ENCODE measurements around the gene VCPKMT.

Gene VCPKMT

GRCh38 chr14:50116181-50116956 is at the start of gene VCPKMT:
TSS of gene VCPKMT (minus strand) at chr14:50116572. CDS start at chr14:50116552, 20 bp downstream.
- DNase-seq = peak; percentile 31 to 94 (median 82)

DNA sequence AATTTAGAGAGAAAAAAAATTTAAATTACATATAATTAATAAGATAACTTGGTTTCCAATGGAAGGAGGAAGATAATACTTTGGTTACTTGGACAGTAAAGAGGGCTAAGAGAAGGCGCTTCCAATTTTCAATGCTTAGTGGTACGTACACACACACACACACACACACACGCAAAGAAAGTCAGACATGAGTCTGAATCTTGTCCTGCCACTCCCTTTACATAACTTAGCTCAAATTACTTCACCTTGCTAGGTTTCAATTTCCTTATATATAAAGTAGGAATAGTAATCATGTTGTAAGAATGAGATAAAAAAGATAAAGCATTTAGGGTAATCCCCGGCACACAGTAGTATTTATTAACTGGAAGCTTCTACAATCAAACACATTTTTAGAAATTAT is 39.7 kb upstream of the VCPKMT start:
- no peak for DNase-seq

DNA sequence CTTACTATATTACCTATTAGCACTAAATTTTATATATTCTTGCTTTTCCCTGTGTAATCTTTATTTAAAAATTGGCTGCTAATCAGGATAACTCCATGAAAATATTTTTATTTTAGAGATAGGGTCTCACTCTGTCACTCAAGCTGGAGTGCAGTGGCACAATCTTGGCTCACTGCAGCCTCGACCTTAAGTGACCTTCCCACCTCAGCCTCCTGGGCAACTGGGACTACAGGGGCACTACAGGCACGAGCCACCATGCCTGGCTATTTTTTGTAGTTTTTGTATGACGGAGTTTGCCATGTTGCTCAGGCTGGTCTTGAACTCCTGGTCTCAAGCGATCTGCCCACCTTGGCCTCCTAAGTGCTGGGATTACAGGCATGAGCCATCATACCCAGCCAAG is 32.4 kb upstream of the VCPKMT start:
- DNase-seq = no peak

DNA sequence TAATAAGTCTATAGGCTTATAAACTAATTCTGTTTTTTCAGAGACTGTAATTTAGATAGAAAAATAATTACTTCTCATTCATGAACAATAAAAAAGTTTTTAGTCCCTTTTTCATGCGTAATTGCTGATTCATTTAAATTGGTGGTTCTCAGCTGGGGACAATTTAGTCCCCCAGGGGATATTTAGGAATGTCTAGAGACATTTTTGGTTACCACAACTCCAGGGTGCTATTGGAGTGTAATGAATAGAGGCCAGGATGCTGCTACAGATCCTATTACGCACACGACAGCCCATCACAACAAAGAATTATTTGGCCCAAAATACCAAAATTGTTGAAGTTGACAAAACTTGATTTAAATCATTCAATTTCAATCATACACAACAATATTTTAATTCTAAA is 22.8 kb upstream of the VCPKMT start:
- DNase-seq = no peak

GRCh38 chr14:50127802-50128201 is 11.4 kb upstream of the VCPKMT start:
- no peak for DNase-seq

- peak in 2 of 51 donors; percentile 2 to 3 for DNase-seq
Observed at GRCh38 chr14:50123062-50123461, 6.7 kb upstream of the VCPKMT start.

GRCh38 chr14:50122291-50122690 is 5.9 kb upstream of the VCPKMT start:
- no peak for DNase-seq

DNA sequence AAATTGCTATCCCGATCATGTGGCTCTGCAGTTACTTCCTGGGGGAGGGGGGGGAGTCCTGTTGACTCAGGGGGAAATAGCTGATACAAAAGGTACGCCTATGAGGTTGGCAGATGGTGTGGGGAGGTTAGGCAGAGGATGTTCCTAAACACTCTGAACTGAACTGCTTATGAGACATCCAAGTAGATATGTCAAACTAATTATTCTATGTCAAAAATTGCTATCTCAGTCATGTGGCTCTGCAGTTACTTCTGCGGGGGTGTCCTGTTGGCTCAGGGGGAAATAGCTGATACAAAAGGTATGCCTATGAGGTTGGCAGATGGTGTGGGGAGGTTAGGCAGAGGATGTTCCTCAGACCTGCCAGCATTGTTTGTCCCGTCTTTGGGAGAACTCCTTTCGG is 5.1 kb upstream of the VCPKMT start:
- peak in 1 of 51 donors; percentile 4 for DNase-seq

DNA sequence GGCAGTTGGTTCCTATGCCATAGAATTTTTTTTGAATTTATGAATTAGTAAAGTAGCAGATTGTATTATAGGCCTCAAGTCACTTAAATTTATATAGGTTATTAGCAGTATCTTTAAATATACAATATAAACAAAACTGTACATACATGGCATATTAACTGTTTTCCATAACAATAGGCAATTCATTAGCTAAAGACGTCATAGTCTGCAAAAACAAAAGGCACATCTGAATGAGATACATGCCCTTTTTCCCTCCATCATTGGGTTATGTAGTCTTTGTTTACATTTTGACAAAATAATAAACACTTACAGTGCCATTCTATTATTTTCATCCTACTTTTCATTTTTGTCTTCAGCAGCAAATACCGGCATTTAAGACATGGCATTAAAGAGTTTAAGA is 1.1 kb upstream of the VCPKMT start:
- peak in 1 of 51 donors; percentile 5 for DNase-seq

- peak in 2 of 51 donors; percentile 40 to 69 for DNase-seq
Observed at GRCh38 chr14:50116966-50117365, 594 bp upstream of the VCPKMT start.

DNA sequence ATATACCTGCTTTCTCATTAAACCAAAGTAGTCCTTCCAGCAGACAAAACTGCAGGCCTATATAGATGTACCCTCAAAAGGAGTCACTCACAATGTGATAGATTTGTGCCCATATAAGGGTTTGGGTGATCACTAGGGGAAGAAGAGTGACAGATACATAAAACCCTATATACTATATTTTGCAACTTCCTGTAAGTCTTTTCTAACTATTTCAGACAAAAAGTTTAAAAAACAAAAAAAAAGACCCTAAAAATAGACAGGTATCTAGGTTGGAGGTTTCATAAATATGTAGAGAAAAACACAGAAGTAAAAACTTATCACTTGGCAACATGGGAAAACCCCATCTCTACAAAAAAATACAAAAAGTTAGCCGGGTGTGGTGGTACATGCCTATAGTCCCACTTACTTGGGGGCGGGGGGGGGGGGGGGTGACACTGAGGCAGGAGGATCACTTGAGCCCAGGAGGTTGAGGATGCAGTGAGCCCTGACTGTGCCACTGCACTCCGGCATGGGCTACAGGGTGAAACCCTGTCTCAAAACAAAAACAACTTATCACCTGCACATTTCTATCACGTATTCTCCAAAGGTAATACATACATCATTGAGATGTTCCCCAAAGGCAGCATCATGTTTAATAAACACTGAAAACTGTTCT is 2.9 kb downstream of the VCPKMT start:
- no peak for DNase-seq

GRCh38 chr14:50110323-50111037 is 5.9 kb downstream of the VCPKMT start:
- DNase-seq = no peak

DNA sequence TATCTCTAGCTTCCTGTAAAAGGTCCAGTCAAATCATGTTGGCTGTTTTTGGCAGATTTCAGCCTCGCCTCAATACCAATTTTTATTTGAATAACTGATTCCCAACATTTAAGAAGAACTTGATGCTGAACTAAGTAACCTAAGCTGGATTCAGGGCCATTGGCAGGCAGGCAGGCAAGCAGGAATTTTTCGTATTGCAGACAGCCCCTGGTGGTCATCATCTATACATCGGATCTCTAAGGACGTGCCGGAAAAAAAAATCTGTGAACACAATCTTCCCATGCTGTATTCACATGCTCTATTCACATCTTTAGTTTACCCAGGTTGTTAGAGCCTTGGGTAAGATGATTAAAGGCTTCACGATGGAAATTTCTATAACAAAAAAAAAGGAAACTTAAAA is 7.0 kb downstream of the VCPKMT start:
- DNase-seq = no peak

- DNase-seq = no peak
Observed at GRCh38 chr14:50107850-50108249, 8.5 kb downstream of the VCPKMT start.

GRCh38 chr14:50106178-50106577 is 10.2 kb downstream of the VCPKMT start:
- DNase-seq = no peak

DNA sequence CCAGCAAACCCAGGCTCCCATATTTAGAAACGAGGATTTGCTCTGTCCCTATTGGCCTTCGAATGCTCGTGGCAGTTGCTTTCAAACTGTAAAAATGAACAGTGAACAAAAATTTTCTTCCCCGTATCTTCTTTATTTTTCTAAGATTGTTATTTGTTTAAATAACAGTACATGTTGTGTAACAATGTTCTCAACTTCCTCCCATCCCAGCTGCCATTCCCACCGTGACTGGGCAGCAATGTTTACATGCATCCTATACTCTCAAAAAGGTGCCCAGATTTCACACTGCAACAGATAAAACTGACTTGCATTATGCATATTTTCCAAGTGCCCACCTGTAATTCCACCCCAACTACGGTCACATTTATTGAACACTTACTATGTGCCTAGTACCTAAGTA is 12.8 kb downstream of the VCPKMT start:
- no peak for DNase-seq

GRCh38 chr14:50101417-50101816 is 15.0 kb downstream of the VCPKMT start:
- DNase-seq = no peak

DNA sequence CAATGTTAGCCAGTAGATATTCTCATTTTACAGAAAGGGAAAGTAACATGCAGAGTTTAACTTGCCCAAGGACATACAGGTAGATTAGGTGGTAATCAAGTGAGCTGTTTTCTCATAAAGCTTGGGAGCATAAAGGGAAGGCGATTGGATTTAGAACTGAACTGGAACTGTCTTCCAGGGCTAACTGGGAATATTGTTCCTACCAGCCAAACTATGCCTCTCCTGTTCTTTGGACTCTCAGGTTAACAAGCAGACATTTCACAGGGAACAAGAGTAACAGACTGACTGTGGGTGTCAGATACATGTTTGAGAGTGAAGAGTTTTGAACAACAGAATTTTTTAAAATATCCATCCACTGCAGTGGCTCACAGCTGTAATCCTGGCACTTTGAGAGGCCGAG is 15.6 kb downstream of the VCPKMT start:
- DNase-seq = no peak

- no peak for DNase-seq
Observed at GRCh38 chr14:50099335-50099734, 17.0 kb downstream of the VCPKMT start.

GRCh38 chr14:50095895-50096294 is 20.5 kb downstream of the VCPKMT start:
- no peak for DNase-seq

DNA sequence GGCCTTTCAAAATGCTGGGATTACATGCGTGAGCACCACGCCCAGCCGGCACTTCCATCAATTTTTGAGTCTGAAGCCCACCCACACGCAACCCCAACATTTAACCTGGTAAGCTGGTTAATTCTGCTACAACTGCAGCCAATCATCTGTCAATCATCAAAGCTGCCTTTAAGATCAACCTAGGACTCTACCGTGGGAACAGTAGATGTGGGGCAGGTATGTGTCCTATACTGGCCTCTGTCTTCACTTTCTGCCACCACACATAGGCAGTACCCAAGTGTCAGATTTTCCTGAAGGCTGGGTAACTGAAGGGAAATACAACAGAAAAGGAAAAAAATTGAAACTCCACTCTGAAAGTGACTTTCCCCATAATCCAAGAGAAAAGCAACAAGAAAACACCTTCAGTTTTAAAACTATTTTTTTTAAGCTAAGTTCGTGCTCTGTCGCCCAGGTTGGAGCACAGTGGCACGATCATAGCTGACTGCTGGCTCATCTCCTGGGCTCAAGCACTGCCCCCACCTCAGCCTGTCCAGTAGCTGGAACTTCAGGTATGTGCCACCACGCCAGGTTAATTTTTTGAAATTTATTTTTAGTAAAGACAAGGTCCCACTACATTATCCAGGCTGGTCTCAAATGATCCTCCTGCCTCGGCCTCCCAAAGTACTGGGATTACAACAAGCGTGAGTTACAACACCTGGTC is 22.2 kb downstream of the VCPKMT start:
- no peak for DNase-seq

DNA sequence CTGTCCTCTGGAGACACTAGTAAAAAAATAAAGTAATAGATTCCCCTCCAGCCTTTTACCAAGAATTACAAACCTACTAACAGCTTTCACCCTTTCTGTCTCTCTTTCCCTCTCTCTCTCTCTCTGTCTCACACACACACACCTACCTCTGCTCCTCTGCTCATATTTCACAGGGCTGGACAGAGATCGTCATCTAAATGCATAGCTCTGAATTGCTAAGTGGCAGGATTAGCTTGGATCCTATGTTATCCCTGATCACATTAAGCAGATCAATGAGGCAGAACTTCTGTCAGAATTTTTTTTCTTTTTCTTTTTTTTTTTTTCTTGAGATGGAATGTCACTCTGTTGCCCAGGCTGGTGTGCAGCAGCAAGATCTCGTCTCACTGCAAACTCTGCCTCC is 22.9 kb downstream of the VCPKMT start:
- DNase-seq = no peak
